ENCODE data around the gene PCSK6.

The PCSK6 gene

GRCh38 chr15:101308604-101309435, 180.7 kb downstream of the PCSK6 start:
- H3K4me3 ChIP-seq (ENCODE audit: low read depth, low read length): no peak overlapping the region
- CTCF ChIA-PET: interaction anchor here (1.6 to 18.3 kb wide), 2 partner anchors 11 to 330 kb away, joined by 6 to 353 read pairs; no protein-coding TSS in a partner anchor
- POLR2A ChIA-PET: no interaction called here
- TF ChIP-seq CTCF (IDR thresholded peaks at IDR 0.05; ENCODE audit: insufficient read depth, low read length, missing control alignments): no peak
- DNase-seq (ENCODE audit: low read depth, low spot score): no peak

GRCh38 chr15:101307897-101308603, 181.5 kb downstream of the PCSK6 start:
- DNase-seq (ENCODE audit: low read depth, low spot score): no peak
- no peak for TF ChIP-seq CTCF (IDR thresholded peaks at IDR 0.05; ENCODE audit: insufficient read depth, low read length, missing control alignments)
- CTCF ChIA-PET: interaction anchor here (1.6 to 18.3 kb wide), 2 partner anchors 10 to 331 kb away, joined by 6 to 353 read pairs; no protein-coding TSS in a partner anchor
- H3K4me3 ChIP-seq (ENCODE audit: low read depth, low read length): no peak overlapping the region
- POLR2A ChIA-PET: no interaction called here

GRCh38 chr15:101307048-101307896, 182.2 kb downstream of the PCSK6 start:
- DNase-seq (ENCODE audit: low read depth, low spot score): no peak
- ChIA-PET POLR2A (no interaction called here), CTCF (interaction anchor here (1.6 to 18.3 kb wide), 2 partner anchors 9 to 332 kb away, joined by 6 to 353 read pairs; no protein-coding TSS in a partner anchor)
- no peak overlapping the region for H3K4me3 ChIP-seq (ENCODE audit: low read depth, low read length)
- TF ChIP-seq CTCF (IDR thresholded peaks at IDR 0.05; ENCODE audit: insufficient read depth, low read length, missing control alignments): no peak

GRCh38 chr15:101306341-101307047, 183.0 kb downstream of the PCSK6 start:
- TF ChIP-seq CTCF (IDR thresholded peaks at IDR 0.05; ENCODE audit: insufficient read depth, low read length, missing control alignments): no peak
- POLR2A ChIA-PET: interaction anchor here (0.6 kb wide), 1 partner anchor 332 kb away, joined by 3 read pairs; no protein-coding TSS in a partner anchor
- CTCF ChIA-PET: interaction anchor here (18.3 kb wide), 1 partner anchor 332 kb away, joined by 353 read pairs; no protein-coding TSS in a partner anchor
- DNase-seq (ENCODE audit: low read depth, low spot score): no peak
- no peak overlapping the region for H3K4me3 ChIP-seq (ENCODE audit: low read depth, low read length)

GRCh38 chr15:101305820-101306255, 183.7 kb downstream of the PCSK6 start:
- TF ChIP-seq CTCF (IDR thresholded peaks at IDR 0.05; ENCODE audit: insufficient read depth, low read length, missing control alignments): no peak
- POLR2A ChIA-PET: interaction anchor here (0.6 kb wide), 1 partner anchor 333 kb away, joined by 3 read pairs; no protein-coding TSS in a partner anchor
- no peak overlapping the region for H3K4me3 ChIP-seq (ENCODE audit: low read depth, low read length)
- CTCF ChIA-PET: interaction anchor here (2.5 to 18.3 kb wide), 2 partner anchors 333 to 346 kb away, joined by 7 to 353 read pairs; partner anchors contain the start of gene TM2D3
- no peak for DNase-seq (ENCODE audit: low read depth, low spot score)

Measured in AG04449 (cell line).